Fibroblast of peridontal ligament (primary cell): Measurements from ENCODE around the gene CETN3.

ENCODE experiments used
- DNase-seq: peaks from one replicate; pipeline ENCODE4 v3.0.0-alpha.2; 2010; ENCODE audit errors: extremely low read depth

The CETN3 gene

GRCh38 chr5:90409318-90410177 lies at the start of gene CETN3:
CETN3 (minus strand) TSS chr5:90409756; CDS start chr5:90409661, 95 bp downstream.
- DNase-seq, result peak; percentile 99

- DNase-seq, result peak; percentile 88
These were observed 37.4 kb upstream of the CETN3 start for GRCh38 chr5:90446961-90447360.

DNA sequence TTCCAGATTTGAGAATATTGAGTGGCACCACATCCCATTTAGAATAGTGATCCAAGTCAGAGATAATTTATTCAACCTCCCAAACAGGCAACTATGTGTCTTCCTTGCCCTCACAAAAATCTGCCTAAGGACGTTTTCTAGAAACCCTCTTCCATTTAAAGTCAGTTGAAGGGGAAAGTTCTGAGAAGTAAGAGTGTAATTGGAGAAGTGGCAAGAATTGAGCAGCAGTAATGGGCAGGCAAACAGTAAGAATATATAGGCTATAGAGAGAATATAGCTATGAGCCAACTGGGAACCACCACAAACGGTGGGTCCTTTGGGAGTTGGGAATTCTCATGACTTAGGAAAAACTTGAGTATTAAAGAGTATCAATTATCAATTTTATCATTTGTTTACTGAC lies 31.1 kb upstream of the CETN3 start:
- peak; percentile 3 for DNase-seq

DNA sequence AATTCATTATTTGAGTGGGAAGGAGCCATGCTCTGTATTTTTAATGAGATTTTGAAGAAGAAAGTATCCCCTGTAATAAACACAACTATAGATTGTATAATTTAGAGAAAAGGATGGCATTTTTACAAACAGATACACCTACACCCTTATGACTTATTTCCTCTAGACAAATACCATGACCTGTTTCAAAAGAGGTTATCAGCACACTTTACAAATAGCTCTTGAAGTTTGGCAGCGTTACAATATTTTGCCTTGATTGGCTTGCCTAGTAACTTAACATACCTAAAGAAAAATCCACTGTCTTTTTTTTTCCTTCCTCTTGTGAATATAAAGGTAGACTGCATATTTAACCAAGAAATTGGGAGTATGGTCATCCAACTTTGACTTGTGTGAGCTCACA lies 28.5 kb upstream of the CETN3 start:
- no peak for DNase-seq

DNA sequence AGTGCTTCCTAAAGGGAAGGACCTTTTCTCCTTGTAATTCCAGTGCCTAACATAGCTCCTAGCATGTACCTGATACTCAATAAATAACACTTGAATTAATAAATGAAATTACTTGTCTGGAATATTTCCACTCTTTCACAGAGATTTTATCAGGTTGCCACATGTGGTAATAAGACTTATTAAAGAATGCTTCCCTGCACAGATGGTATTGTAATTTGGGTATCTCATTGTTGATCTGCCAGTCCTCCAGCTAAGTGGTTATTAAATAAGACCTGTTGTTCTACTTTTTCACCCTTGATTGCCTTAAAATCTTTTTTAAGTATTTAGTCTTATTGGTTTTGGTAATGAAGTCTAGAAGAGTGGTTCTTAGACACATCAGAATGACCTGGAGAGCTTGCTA lies 28.1 kb upstream of the CETN3 start:
- no peak for DNase-seq

DNA sequence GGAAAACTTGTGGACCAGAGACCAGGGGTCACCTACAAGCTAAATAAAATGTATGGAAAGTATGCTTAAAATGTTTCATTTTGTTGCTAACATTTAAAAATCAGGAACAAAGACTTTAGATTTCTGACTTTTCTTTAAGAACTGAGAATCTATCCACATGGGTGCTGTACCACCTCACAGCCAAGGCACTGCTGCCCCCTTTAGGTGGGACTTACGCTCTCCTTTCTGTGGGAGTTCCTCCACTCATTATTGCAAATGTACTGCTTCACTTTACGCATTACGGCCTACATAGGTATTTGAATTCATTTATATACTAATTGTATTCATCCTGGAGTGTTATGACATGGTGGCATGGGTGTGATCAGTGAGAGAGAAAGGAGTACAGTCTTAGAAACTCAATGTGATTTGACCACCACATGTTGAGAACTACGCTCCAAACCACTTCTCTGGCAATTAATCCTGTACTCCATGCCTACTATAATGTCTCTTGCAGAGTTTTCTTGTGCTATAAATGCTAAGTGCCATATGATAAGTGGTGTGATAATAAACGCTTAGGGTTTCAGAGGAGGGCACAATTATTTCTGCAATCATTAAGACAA lies 24.7 kb upstream of the CETN3 start:
- DNase-seq, result peak; percentile 49

- DNase-seq, result no peak
These were observed 14.7 kb upstream of the CETN3 start for GRCh38 chr5:90424245-90424644.

DNA sequence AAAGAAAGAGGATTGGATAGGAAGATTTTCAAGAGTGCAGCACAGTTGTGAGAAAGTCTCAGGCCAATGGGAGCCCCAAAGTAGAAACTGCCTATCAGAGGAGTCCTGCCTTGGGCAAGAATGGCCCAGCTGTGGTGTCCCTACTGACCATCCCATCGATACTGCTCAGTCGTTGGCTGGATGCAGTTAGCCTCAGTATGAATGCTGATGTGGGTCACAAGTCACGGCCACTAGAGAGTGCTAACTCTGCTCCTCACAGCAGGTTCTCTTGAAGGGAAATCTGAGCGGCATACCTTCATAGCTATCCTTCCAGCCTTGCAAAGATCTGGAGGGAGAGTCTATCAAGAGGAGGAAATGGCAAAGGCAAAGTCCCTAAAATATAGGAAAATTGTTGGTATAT lies 11.6 kb upstream of the CETN3 start:
- DNase-seq, result no peak

DNA sequence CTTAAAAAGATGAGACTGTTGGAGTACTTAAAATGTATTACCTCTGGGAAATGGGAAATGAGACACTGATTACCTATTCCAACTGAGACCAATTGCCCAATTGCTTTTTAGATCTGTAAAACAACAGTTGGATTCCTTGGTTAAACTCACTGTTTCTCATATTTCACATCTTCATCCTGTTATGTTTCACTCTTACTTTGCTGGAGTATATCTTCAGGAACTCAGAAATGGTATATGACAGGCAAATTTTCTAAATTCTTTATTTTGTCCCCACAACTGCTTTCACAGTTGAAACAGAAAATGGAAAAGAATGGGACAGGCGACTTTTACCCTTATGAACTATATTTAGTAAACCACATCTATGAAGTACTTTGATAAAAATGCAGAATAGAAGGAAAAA lies 8.7 kb upstream of the CETN3 start:
- DNase-seq, result no peak

DNA sequence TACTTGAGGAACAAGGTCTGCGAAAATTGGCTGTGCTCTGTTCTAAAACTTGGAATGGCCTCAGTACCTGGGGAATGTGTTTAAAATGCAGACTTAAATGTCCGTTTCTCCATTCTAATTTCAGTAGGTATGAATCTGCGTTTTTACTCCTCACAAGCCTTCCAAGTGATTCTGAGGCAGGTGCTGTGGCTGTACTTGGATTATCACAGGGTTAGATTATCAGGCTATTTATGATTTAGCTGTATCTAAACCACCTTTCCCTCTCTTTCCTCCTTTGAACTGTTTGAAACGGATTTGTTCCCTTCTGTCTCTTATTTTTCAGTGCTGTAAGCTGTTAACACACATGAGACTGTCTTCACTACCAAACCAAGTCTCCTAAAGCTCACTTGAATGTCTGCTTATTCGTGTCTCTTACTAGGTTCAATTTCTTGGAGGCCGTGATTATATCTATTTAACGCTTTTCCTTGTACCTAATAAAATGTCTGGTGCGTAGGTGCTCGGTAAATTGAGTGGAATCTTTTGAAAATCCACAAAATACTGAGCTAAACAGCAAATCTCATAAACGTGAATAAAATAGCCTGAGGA lies 714 bp upstream of the CETN3 start:
- DNase-seq, result peak; percentile 32

DNA sequence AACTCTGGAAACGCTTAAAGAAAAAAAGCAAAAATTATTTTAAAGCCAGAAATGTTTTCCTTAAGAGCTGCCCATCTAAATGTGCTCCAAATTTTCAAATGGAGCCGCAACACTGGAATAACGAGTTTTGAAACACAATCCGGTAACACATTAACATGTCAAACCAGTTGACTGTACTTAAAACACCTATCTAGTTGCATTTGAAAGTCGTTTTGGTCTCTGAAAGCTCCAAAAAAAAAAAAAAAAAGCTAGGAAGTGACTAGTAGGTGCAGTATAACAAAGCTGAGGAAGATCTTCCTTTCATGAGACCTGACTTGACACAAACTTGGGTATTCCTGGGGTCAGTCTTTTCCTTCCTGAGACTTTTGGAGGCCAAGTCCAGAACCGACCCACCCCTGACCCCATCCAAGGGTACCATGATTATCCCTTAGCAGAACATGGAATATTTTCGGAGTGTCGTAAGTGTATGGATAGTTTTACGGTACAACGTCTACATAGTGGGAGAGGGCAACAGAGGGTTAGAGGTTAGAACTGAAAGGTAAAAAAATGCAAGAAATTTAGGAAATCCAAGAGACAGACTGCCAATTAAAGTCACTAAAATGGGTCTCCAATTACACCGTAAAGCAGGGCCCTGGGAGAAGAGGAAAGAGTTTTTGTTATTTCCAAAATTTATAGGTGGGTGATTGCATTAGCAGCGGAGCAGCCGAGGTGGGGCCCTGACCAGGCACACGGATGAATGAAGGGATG lies 812 bp downstream of the CETN3 start:
- no peak for DNase-seq

DNA sequence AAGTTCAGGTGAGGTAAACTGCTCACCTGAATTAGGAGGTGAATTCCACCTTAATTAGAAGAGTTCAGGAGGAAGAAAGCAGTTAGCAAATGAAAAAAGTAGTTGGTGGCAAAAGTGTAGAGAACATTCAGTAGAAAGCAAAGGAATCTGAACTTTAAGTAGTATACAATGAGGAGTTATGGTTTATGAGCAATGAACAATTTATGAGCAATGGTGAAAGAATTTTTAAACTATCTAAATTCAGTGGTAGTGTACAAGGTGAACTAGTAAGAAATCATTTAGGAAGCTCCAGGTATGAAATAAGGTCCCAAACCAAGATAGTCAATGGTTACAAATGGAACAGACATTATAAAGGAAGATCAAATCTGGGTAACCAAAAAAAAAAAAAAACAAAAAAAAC lies 3.1 kb downstream of the CETN3 start:
- no peak for DNase-seq

DNA sequence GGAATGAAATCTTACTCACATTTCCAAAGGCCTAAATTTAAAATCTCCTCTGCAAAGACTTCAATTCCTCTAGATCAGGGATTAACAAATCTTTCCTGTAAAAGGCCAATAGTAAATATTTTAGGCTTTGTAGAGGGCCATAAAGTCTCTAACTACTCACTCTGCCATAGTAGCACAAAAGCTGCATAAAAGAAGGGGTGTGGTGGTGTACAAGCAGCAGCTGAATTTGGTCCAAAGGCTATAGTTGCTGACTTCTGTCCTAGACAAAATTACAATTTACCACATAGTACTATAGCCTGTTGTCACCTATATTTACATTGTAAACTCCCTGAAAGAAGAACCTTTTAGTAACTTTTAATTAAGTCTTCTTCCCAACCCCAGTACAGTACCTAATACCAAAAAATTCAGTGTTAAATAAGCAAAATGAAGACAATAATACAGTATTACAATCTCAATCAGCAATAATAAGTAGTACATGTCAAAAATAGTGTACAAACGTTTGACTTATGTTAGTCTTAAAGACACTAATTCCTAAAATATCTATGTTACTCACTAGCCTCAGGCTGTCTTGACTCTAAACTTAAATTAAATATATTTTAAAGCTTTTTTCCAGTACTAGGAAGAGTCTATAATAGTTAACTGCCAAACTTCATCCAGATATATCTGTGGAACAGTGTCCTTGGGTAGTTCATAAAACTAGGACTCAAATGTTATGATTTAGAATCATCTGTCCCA lies 6.9 kb downstream of the CETN3 start:
- no peak for DNase-seq

DNA sequence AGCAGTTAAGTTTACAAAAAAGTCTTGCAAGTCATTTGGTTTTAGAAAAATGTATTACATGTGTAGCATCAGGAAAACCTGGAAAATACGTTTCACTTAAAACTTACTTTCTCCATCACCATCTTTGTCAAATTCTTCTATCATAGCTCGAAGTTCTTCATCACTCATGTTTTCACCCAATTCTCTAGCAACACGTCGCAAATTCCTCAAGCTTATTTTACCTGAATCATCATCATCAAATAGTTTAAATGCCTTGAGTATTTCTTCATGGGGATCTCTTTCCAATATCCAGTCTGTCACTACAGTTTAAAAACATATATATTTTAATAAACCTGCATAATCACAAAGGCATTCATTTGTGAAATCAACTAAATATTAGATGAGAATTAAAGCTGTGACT lies 10.3 kb downstream of the CETN3 start:
- no peak for DNase-seq

GRCh38 chr5:90398726-90399125 lies 10.8 kb downstream of the CETN3 start:
- DNase-seq, result no peak

- DNase-seq, result no peak
These were observed 14.6 kb downstream of the CETN3 start for GRCh38 chr5:90395005-90395404.

- DNase-seq, result no peak
These were observed 18.6 kb downstream of the CETN3 start for GRCh38 chr5:90390928-90391327.

GRCh38 chr5:90390326-90390725 lies 19.2 kb downstream of the CETN3 start:
- no peak for DNase-seq

DNA sequence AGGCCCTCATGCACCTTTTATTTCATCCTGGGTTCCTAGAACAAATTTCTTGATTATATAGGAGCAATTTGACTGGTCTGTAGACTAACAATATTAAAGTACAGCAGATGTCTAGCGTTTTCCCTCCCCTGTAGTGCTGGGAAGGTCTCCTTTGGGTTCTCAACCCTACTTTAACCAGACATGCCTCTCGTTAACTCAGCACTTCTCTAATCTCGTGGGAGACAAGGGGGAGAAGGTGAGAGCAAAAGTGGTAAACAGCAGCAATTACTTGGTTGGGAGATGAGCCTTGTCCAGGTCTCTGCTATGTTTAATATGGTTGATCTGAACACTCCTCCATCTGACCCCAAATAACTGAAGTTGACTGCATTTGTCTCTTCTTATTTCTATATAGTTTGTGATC lies 22.0 kb downstream of the CETN3 start:
- no peak for DNase-seq

- DNase-seq, result peak; percentile 51
These were observed 23.4 kb downstream of the CETN3 start for GRCh38 chr5:90386099-90386710.

DNA sequence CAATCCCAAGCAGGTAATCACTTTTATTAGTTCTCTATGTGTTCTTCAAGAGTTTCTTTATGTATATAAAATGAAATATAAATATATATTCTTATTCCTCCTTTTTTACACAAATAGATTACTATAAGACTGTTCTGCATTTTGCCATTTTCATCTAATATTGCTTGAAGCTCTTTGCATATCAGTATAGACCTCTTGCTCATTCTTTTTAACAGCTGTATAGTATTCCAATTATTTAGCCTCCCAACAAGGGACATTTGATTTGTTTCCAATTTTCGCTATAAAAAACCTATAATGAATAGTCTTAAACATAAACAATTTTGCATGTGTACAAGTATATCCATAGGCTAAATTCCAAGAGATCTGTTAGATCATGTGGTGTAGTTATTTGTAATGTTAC lies 25.2 kb downstream of the CETN3 start:
- DNase-seq, result no peak
